GM21447 (cell line): ENCODE results near the gene SCYGR6.

Source experiments
- ATAC-seq: cut with Tn5 transposase; IDR thresholded peaks from one replicate; pipeline ENCODE4 v1.9.1; 2021; ENCODE audit not compliant: unreplicated experiment

Gene SCYGR6

GRCh38 chr2:227716501-227716900 is 8.1 kb downstream of the SCYGR6 start:
- no peak for ATAC-seq

DNA sequence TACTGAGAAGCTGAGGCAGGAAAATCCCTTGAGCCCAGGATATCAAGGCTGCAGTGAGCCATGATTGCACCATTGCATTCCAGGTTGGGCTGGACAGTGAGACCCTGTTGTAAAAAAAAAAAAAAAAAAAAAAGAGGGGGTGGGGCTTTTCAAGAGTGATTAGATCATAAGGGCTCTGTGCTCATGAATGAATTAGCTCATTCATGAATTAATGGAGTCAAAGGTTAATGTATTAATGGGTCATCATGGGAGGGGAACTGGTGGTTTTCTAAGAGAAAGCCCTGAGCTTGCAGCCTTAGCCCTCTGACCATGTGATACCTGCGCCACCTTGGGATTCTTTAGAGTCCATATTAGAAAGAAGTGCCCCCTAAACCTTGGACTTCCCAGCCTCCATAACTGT is 11.3 kb downstream of the SCYGR6 start:
- ATAC-seq, result no peak

- no peak for ATAC-seq
These were observed 13.6 kb downstream of the SCYGR6 start for GRCh38 chr2:227710986-227711385.

DNA sequence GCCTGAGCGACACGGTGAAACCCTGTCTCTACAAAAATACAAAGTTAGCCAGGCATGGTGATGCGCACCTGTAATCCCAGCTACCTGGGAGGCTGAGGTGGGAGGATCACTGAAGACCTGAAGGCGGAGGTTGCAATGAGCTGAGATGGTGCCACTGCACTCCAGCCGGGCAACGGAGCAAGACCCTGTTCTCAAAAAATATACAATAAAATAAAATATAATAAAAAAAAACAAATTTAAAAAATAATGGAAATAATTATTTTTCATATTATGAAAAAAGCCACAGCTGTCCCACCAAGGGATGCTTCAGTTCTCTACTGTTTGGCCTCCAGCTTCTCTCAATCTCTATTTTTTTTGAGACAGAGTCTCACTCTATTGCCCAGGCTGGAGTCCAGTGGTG is 17.2 kb downstream of the SCYGR6 start:
- ATAC-seq, result no peak

GRCh38 chr2:227706859-227707258 is 17.7 kb downstream of the SCYGR6 start:
- ATAC-seq, result no peak

GRCh38 chr2:227703961-227704360 is 20.6 kb downstream of the SCYGR6 start:
- no peak for ATAC-seq

DNA sequence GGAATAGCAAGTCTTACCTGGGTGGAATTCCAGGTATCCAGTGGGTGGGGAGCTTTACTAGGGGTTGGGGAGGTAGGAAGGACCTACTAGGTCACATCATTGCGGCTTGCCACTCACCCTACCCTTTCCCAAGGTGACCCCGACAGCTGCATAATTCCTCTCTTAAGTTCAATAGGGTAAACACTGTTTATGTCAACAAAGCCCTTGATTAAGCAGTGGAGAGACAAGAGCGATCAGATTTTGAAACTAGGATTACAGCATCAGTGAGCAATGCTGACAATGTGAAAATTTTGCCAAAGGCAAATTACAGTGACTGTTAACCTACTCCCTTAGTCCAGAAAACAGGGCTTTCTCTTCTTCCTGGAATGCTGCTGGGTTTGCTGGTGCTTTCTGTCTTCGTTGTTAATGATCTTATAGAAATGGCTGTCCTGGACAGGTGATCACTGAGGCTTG is 21.3 kb downstream of the SCYGR6 start:
- no peak for ATAC-seq

DNA sequence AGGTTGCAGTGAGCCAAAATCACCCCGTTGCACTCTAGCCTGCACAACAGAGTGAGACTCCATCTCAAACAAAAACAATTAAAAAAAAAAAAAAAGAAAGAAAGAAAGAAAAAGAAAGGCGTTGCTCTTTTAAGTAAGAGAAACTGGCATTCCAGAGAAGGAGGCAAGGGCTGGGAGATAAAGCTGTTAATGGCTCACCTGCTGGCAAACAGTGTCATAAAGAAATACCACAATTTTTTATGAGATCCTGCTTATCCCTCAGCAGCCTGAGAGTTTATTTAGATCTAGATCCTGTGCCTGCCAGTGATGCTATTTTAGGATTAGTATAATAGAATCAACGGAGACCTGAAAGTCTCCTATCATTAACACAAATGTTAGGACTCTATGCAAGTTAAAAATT is 23.0 kb downstream of the SCYGR6 start:
- ATAC-seq, result no peak

DNA sequence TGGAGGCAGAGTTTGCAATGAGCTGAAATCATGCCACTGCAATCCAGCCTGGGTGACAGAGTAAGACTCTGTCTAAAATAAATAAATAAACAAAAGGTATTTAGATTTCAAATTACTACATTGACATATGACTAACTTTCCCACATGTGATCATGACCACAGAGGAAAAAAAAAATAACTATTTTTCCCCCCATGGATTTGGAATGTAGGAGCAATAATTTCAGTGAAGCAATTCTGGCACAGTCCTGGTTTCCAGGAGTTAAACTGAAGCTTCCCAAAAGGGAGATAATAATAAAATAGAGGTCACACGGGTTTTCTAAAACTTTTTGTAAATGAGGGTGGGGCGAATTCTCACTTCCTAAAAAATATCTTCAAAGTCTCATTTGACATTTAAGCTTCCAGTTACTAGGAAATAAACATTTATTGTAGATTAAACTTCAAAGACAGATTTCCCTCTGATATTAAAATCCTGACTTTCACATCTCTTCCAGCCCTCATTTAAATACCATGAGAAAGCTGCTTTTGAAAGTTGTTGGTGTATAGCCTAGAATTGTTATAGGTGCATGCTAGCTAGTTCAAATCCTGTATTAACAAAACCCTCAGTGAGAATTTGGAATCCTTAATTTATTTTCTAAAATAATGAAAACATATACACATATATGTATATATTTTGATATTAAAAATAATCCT is 27.4 kb downstream of the SCYGR6 start:
- ATAC-seq, result no peak

DNA sequence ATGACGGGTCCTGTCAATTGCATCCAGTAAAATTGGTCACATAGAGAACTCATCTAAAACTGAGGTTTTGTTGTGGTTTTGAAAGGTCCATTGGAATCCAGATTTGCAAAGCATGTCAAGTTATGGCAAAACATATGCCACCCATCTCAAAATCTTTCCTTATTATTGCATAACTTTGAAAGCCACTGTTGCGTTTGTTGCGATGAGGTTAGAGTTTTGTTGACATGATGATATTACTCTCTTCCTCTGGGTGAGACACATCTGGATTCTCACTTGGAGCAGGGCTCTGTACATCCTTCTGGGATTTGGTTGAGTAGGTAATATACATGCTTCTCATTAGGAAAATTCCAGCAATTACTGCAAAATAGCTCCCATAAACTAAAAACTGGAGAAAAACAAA is 37.4 kb downstream of the SCYGR6 start:
- no peak for ATAC-seq

GRCh38 chr2:227684258-227684657 is 40.3 kb downstream of the SCYGR6 start:
- ATAC-seq, result no peak

GRCh38 chr2:227677928-227678327 is 46.6 kb downstream of the SCYGR6 start:
- ATAC-seq, result no peak

GRCh38 chr2:227674485-227674884 is 50.1 kb downstream of the SCYGR6 start:
- ATAC-seq, result no peak
